NCI-H510A (cell line): ENCODE results near the gene SF1.

Experiments
- DNase-seq: peaks from one replicate; lab custom pipeline; 2025; lab: John Stamatoyannopoulos, UW

SF1 gene

DNA sequence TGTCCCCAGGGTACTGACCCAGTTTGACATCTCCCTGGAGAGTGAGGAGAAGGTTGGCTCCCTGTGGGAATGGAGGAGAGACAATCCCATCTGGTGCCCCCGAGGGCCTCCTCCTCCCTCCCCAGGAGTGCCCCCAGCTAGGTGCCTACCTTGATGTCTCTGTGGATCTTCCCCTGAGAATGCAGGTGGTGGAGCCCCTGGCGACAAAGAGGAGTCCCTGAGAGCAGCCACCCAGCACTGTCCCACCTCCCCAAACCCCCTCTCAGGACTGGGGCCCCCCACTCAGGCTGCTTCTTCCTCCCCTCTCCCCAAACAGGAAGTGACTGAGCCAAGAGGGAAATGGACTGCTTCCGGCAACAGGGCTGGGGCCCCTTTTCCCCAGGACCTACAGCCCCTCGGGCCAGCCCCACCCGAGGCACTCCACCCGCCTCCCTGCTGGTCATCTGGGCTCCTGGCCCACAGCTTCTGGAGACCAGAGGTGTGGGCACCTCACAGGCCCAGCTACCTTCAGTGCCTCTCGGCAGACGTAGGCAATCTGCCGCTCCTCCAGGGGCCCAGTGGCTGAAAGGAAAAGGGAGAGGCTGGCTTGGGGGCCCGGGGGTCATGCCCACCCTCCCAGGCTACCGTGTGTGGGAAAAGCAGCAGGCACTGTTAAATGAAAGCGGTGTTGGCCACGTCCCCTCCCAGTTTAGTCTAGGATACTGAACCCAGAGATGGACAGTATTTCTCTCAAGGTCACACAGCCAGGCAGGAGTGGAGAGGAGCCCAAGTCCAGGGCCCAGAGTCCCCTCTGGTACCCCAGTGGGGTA lies 23.4 kb upstream of the SF1 start:
- DNase-seq, result no peak

DNA sequence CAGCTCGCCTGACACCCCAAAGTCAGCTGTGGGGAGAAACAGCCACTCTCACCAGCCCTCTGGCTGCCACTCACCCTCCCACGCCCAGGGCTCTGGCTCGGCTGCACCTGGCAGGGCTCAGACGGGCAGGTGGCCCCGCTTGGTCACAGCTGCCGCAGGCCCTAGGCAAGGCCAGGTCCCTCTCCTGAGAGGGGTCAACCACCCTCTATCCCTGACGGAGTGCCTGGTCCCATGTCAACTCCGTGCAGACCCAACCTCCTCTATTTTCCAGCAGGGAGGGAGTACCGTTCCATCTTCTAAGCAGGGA lies 22.8 kb upstream of the SF1 start:
- DNase-seq, result no peak

DNA sequence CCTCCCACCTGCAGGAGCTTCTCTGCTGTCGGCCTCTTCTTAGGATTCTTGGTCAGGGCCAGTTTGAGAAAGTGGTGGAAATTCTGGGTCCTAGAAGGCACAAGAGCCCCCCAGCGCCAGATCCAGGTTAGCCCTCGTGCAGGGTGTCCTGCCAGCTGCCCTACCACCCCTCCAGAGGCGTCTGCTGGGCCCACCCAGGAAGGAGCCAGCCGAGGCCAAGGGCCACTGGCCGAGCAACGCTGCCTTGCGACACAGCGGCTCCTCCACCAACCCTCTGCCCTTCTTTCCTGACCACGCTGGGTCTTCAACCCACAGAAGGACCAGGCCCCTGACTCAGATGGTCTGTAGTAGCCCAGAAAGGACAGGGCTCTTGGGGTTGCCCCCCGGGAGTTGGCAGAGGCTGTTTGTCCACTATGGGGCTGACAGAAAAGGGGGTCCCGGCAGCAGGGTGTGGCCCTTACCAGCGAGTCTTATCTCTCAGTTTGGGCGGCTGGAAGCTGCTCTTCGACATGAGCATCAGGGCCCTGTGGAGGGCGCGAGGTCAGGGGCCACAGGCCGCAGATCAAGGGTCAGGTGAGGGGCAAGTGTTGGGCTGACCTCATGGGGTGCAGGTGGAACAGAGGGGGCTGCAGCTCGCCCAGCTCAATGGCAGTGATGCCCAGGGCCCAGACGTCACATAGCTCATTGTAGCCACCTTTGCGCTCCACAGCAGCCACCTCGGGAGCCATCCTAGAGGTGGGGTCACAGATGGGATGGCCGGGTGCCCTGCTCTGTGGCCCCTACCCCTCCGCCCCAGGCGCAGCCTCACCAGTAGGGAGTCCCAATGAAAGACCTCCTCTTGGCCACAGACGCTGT lies 22.2 kb upstream of the SF1 start:
- no peak for DNase-seq

DNA sequence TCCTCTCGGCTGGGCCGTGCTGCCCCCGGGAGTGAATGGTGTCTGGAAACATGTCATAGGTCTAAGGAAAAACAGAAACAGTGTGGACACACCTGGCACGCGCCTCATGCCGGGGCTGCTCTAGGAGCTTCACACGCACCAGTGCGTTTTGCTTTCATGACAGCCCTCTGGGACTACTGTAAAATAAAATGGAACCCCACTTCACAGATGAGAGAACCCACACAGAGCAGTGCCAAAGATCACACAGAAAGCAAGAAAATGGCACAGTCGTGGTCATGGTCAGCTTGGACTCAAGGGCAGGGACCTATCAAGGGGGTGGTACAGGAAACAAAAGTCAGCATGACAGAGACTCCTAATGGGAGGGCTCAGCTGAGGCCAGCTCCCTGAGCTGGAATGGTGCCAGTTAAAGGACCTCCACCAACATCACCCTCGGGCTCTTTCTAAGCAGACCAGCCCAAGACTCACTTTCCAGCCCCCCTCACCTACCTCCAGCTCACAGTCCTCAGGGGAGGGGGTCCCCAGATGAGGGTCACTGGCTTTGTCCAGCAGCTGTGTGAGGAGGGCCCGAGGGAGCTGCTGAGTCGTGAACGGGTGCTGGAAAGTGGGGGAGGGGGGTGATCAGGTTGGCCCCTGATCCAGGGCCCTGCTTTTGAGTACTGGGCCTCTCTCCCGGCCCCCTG lies 21.4 kb upstream of the SF1 start:
- DNase-seq, result no peak

DNA sequence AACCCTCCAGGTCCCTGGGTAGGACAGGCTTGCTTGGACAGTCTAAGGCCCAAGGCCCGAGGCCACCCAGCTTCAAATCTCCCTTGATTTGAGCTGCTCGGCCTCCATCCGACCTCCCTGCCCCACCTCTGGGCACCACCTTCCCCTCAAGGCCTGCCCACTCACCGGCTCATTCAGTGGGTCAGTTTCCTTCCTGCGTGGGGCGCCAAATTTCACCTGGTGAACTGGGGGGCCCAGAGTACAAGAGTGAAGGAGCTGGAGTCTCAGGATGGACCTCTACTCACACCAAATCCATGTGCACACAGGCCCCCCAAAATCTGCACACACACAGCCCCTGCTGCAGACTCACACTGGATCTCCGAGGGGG lies 20.9 kb upstream of the SF1 start:
- DNase-seq, result no peak

DNA sequence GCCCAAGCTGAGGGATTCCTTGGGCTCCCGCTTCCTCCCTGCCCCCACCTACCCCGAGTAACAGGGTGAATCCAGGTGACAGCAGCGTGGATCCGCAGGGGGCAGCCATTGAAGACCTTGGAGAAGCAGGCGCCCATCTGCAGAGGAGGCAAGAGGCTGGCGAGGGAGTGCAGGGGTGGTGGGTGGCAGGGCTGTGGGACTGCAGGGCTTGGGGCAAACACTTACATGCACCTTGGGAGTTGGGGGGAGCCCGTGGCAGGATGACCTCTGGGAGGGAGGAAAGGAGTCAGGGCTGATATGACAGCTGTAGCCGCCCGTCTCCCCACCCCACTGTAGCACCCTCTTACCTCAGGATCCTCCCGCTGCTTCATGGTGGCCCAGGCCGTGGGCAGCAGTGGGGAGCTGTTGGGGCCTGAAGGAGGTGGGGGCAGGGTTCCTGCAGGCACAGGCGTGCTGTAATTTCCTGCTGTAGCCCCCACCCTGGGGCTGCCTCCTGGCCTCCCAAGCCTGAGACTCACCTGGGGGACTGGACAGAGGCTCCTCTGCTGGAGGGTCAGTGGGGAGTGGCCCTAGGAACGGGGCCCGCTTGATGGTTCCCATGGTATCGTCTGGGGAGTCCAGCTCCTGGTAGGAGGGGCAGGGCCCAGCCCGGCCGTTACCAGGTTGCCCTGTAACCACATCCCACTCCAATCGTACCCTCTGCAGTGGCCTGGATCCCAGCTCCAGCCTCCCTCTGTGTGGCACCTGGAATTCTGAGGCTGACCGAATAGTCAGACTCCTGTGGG lies 18.6 kb upstream of the SF1 start:
- DNase-seq, result no peak

DNA sequence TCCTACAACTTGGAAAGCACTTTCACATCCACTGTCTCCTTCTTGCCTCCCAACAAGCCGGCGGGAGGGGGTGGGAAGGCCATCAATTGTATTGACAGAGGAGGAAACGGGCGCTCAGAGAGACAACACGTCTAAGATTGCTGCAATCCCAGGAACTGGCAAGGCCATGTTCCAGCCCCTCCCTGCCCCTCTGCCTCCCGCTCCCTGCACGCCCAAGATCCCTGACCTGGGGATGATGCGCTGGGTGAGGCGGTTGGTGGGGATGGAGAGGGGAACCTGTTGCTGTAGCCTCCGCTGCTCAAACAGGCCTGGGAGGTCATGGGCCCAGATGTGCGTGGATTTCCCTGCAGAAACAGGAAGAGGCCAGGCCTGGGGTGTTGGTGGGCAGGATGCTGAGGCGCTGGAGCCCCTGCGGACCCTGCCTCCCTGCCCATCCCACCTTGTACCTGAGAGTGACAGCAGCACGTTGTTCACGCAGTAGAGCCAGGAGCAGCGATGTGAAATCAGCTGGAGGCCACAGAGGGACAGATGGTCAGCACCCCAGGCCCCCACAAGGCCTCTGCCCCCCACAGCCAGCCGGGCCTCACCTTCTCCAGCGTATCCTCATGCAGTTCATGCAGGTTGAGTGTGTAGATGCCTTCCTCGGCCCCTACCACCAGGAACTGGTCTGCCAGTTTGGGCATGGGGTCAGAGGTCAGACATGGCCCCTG lies 17.9 kb upstream of the SF1 start:
- no peak for DNase-seq

DNA sequence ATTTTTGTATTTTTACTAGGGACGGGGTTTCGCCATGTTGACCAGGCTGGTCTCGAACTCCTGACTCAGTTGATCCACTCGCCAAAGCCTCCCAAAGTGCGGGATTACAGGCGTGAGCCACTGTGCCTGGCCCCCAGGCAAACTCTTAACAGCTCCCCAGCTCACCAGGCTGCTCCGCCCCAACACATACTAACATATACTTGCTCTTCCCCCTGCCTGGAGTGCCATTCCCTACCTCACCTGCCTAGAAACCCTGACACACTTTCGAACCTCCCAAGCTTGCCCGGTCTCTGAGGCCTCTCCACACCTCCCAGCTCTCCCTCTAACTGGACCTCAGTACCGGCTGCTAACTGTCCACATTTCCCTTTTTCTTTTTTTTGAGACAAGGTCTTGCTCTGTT lies 16.2 kb upstream of the SF1 start:
- DNase-seq, result no peak

DNA sequence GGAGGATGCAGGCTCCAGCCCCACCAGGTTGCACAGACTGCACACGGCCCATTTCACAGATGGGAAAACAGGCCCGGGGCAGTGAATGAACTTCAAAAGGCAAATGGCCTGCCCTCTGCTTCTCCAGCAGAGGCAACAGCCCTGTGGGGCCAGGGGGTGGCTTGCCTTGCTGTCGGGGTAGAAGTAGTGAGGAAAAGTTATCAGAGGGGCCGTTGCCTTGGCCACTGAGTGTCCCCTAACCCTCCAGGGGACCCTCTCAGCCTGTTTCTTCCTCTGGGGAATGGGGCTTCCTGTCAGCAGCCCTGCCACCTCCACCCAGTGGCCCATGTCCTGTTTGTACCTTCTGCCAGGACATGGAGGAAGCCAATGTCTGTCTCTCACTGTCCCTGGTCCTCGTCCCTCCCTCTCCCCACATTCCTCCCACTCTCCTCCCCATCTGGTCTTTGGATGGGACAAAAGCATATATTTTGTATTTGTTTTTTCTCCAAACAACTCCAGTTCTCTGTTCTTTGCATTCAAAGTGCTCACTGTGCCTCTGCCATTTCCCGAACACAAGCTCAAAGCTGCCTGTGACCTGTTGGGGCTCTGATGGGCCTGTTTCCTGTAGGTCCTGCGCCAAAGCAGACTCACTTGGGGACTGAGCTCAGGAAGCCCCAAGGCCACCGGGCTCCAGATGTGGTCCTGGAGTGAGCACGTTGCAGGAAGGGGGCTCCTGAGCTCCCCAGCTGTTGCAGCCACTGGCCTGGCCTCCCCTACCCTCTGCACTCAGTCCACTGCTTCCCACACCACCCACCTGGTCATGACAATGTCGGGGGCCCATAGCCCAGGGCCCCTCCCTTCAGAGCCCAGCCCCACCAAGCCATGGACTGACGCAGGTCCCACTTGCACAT lies 15.2 kb upstream of the SF1 start:
- no peak for DNase-seq

DNA sequence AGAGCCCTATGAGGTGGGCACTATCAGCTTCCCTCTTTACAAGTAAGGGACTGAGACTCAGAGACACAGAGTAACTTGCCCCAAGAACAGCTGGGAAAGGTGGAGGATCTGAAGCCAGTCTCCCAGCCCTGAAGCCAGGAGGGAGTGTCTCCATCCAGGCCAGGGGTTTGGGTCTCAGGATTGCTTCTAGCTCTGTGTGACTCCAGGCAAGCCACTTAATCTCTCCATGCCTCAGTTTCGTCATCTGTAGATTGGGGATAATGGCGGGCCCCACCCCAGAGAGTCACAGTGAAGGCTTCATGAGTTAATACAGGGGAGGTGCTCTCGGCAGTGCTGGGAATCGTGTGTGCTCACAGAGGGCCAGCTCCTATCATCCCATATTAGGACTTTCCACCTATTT lies 14.1 kb upstream of the SF1 start:
- no peak for DNase-seq

DNA sequence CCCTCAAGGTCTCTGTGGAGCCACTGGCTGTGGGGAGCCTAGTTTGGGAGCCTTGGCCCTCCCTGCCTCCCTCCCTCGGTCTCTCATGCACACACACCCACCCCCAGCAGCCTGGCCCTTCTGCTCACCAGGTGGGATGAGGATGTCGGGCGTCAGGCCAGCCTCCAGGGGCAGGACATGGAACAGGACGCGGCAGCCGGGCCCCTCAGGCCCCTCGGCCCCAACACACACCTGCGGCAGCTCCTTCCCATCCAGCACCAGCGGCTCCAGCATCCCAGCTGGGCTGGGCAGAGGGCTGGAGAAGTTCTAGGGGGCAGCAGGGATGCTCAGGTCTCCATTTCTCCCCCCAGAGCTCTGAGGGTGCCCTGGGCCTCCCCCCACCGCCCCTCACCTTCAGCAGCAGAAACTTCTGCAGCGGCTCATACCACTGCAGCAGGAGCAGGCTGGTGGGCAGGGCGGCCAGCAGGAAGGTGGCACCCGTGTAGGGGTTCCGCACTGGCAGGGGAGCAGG lies 13.5 kb upstream of the SF1 start:
- no peak for DNase-seq

DNA sequence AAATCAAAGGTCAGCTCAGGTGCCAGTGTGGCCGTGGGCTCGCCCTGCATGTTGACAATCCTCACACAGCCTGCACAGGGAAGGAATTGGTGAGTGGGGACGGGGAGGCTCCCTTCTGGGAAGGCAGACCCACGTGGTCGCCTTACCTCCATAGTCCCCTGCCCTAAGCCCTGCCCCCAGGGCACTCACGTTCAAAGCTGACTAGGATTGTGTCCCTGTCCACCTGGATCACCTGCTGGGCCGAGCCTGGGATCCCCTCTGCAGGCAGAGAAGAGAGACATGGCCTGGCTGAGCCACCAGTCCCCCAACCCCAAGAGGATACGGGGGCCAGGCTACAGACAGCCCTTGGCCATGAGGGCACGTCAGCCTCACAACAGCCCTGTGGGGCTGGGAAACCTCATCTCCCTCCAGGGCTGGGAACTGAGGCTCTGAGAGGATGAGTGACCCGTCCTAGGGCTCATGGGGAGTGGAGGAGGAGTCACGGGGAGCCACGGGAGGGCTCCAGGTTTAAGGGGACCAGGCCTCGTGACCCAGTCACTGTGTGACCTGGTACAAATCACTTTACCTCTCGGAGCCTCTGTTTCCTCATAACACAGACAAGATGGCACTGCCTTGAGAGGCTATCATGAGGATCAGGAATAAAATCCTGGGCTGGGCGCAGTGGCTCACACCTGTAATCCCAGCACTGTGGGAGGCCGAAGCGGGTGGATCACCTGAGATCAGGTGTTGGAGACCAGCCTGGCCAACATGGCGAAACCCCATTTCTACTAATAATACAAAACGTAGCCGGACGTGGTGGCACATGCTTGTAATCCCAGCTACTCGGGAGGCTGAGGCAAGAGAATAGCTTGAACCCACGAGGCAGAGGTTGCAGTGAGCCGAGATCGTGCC lies 12.1 kb upstream of the SF1 start:
- no peak for DNase-seq

DNA sequence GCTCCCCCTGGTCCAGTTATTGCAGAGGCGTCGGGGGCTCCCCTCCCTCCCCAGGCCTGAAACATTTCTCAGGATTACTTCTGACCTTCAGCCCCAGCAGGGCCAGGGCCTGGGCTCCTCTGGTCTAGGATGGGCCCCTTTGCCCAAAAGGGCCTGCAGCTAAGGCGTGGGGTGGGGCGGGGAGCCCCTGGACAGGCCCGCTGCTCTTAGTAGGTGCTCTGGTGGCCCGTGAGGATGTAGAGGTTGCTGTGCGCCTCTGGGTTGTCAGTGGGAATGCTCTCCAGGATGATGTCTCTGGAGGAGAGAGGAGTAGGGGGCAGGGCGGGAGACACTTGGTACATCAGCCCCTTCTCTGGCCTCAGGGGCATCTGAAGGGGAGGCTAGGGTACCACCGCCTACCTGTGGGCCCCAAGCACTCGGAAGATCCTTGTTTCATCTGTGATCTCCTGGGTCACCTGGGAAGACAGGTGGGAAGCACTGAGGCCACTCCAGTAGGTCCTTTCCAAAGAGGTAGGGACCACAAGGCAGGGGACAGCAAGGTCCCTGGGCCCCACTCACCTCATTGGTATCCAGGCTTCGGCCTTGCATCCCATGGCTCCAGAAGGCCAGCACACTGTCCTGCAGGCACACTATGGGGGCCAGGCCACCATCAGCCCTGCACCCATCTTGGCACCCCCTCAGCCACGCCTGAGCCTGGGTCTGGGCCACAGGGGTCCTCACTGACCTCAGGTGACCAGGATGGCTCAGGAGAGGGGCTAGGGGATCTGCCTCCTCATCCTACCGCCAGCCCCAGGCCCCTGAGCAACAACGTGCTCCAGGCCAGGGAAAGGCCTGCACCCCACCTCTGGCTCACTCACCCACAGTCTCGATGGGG lies 11.2 kb upstream of the SF1 start:
- DNase-seq, result no peak

DNA sequence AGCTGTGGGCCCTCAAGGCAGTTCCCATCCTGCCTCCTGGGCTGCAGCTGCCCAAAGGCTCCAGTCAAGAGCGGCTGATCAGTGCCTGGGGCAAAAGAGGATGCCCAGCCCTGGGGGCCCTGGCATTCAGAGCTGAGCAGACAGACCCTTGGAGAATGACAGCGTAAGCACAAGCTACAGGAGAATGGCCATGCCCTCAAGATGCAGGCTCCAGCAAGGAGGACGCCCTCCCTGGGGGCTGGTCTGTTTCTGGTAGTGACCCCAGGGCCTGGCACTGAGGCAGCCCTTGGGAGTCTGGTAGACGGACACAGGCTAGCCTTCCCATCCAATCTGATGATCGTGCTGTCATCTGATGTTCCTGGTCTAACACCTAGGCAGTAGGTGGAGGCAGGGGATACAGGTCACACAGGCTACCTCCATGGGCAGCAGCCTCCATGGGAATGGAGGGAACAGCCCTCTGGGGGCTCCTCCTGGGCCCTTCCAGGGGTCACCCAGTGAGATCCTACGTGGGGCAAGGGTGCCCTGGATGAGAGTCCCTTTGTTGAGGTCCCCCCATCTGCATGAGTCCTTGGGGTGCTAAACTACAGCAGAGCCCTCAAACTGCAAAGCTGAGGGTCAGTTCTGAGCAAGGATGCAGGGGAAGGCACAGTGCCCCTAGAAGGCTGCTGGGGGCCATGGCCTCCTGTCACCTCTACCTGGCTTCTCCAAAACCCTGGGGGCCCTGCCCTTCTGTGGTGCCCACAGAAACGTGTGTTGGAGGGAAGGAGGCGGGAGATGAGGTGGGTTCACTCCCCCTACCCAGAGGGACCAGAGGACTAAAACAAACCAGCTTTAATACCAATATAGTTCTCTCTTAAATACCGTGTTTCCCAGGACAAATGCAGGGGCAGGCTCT lies 10.2 kb upstream of the SF1 start:
- DNase-seq, result no peak

DNA sequence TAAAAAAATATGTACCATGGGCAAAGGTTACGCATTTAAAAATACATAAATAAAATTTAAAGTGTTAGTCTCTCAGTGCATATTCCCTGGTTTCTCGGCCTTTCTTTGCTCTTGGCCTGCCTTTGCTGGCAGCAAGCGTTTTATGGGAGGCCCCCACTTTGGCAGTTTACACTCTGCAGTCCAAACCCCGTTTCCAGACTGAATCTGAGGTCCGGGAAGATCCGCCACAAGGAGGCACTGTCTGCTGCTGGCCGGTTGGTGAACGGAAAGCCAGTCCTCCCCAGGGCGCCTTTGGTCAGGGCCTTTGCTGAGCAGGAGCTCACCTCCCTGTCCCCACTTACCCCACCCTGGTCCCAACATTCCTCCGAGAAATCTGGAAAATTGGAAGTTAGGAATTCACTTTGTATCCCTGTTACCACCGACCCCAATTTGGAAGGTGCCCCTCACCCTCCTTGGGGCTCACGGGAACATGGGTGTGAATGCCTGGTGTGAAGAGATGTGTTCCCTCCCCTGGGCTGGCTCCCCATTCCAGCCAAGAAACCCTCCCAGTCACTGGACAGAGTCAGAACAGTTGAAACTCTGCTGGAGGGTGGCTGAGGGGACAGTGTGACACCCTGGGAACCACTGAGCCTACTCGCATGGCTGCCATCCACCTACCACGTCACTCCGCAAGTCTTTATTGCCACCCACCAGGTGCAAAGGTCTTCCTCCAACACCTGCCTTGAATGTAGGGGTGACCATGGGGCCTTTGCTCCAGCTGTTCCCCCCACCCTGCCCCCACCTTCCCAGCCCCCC lies 9.4 kb upstream of the SF1 start:
- DNase-seq, result no peak

DNA sequence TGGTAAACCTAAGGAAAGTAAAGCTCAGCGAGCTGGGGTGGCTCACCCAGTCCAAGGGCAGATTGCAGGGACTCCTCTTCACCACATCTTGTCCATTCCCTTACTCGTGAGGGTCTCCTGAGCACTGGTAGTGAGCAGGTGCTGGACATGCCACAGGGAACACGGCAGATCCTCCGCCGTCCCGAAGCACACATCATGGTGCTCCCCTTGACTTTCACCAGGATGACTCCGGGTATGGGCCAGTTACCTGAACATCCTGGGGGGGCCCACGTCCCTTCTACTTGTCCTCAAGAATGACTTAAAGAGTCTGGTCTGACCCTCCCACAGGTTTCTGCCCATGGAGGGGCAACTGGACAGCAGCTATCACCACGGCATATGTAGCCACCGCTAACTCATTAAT lies 8.0 kb upstream of the SF1 start:
- DNase-seq, result no peak
